PC-3 (cell line): ENCODE data around the gene CNOT11. TPM values are rescaled to one million over a fixed set of nuclear protein-coding genes. Genes with fewer than 3 reads are reported as not detected.

ENCODE experiments used
- ATAC-seq: fragments of 200-7000 bp; cut with Tn5 transposase; 2 replicates; pipeline ENCODE4 v1.9.1; 2020; ENCODE audit warnings: mild to moderate bottlenecking, moderate library complexity
- BruUV-seq: library from RNA; stranded (reverse); fragments of 400-500 nt; replicated peaks from 2 replicates; lab custom pipeline; 2021; lab: Mats Ljungman, UMichigan
- CTCF ChIA-PET: fragments of 300-600 bp; sonication (Branson Sonifier 250); formaldehyde crosslinking; loops from one replicate; lab custom pipeline; 2022; ENCODE audit warnings: antibody characterized with exemption; lab: Charles Lee
- POLR2A ChIA-PET: fragments of 300-600 bp; sonication (Branson Sonifier 250); formaldehyde crosslinking; loops from one replicate; lab custom pipeline; 2022; ENCODE audit warnings: antibody characterized with exemption; ENCODE audit not compliant: unreplicated experiment; lab: Charles Lee
- DNase-seq: peaks from one replicate; pipeline ENCODE4 v3.0.0-alpha.2; 2015
- H2AFZ ChIP-seq: fragments of 300-600 bp; sonication (generic); 2 replicates; pipeline ENCODE4 v1.6.0; 2016; ENCODE audit warnings: antibody characterized with exemption, low read length
- H3F3A ChIP-seq: fragments of 300-600 bp; sonication (generic); one replicate; pipeline ENCODE4 v1.6.0; 2017; ENCODE audit warnings: antibody characterized with exemption, low read length, control low read depth, mild to moderate bottlenecking; ENCODE audit not compliant: unreplicated experiment
- H3K27ac ChIP-seq: fragments of 300-600 bp; sonication (generic); 2 replicates; pipeline ENCODE4 v1.5.1; 2016; ENCODE audit warnings: mild to moderate bottlenecking, low read length
- H3K27me3 ChIP-seq: fragments of 300-600 bp; sonication (generic); 2 replicates; pipeline ENCODE4 v1.6.1; 2016; ENCODE audit warnings: low read length, mixed read lengths
- H3K36me3 ChIP-seq: fragments of 300-600 bp; sonication (generic); 2 replicates; pipeline ENCODE4 v1.6.1; 2016; ENCODE audit warnings: low read depth, mixed run types, low read length, mixed read lengths
- H3K4me1 ChIP-seq: fragments of 300-600 bp; sonication (generic); 2 replicates; pipeline ENCODE4 v1.5.1; 2016; ENCODE audit warnings: low read length; ENCODE audit not compliant: insufficient read depth
- H3K4me2 ChIP-seq: fragments of 300-600 bp; sonication (generic); 2 replicates; pipeline ENCODE4 v1.6.0; 2016; ENCODE audit warnings: low read length
- H3K4me3 ChIP-seq: fragments of 300-600 bp; sonication (generic); 2 replicates; pipeline ENCODE4 v1.5.1; 2016; ENCODE audit warnings: mild to moderate bottlenecking, low read length, mixed read lengths
- H3K79me2 ChIP-seq: fragments of 300-600 bp; sonication (generic); 2 replicates; pipeline ENCODE4 v1.6.1; 2017; ENCODE audit warnings: low read length, mixed read lengths
- H3K9ac ChIP-seq: fragments of 300-600 bp; sonication (generic); 2 replicates; pipeline ENCODE4 v1.6.0; 2016; ENCODE audit warnings: mild to moderate bottlenecking, low read length
- H3K9me2 ChIP-seq: fragments of 300-600 bp; sonication (generic); replicated peaks from 2 replicates; pipeline ENCODE4 v1.6.1; 2016; ENCODE audit warnings: mixed run types, low read length, mixed read lengths
- H3K9me3 ChIP-seq: fragments of 300-600 bp; sonication (generic); 2 replicates; pipeline ENCODE4 v1.6.1; 2016; ENCODE audit warnings: low read length, mixed read lengths
- H4K20me1 ChIP-seq: fragments of 300-600 bp; sonication (generic); 2 replicates; pipeline ENCODE4 v1.6.1; 2016; ENCODE audit warnings: low read length, mixed read lengths
- EZH2 ChIP-seq: fragments of 300-600 bp; sonication (generic); IDR thresholded peaks from one replicate; pipeline ENCODE4 v1.6.1; 2017; ENCODE audit warnings: antibody characterized with exemption, mild to moderate bottlenecking, low read length; ENCODE audit not compliant: unreplicated experiment
- EZH2phosphoT487 ChIP-seq: fragments of 300-600 bp; sonication (generic); IDR thresholded peaks from 2 replicates; pipeline ENCODE4 v1.6.1; 2018; ENCODE audit warnings: mild to moderate bottlenecking, antibody characterized with exemption, low read length, borderline replicate concordance
- intact Hi-C: fragments of 100-400 bp; cut with micrococcal nuclease; formaldehyde crosslinking; loops from 2 replicates; pipeline ENCODE4 v1.9.0; 2023
- total RNA-seq: library from RNA; depleted of rRNA; stranded (reverse); fragments of >200 nt; gene quantifications from 2 replicates; pipeline ENCODE4 v1.2.3, GENCODE V29; 2014
- TF ChIP-seq, protein P1 (sequence below): fragments of 300-600 bp; sonication (generic); conservative IDR thresholded peaks from 2 replicates; pipeline ENCODE4 v1.5.1; 2017; ENCODE audit warnings: antibody characterized with exemption, low read depth, mild to moderate bottlenecking, low read length

Gene CNOT11
- total RNA-seq, 1 experiment from 2014 or later = 48.5 TPM

DNA sequence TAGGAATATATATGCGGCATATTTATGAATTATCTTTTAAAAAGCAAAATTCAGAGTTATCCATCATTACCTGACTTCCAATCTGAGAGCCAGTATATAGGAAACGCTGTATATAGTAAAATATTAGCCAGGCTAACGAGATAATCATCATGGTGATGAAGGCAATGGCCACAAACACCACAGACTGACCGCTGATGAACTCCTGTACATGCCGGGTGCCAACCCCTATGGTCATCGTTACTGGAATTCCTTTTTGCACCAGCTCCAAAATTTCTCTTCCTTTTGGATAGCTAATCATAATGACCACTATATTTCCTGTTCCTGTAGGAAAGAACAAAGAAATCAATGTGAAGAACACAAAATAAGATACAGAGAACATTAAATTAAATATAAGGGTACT is 42.2 kb downstream of the CNOT11 start:
- ATAC-seq (no peak), DNase-seq (no peak)
- Histone ChIP-seq H3K9me2 (no peaks in the 10 kb centered on the region), H3K9ac (no peak overlapping the region), H3F3A (no peaks in the 10 kb centered on the region), H4K20me1 (peaks cover 27% of the 10 kb centered on the region; the same call in 1 of the 2 replicates), H3K4me2 (no peak overlapping the region), H3K27me3 (no peaks in the 10 kb centered on the region), H3K27ac (no peak overlapping the region), H3K9me3 (no peaks in the 10 kb centered on the region), H3K4me3 (no peak overlapping the region), H2AFZ (no peak overlapping the region), H3K79me2 (peaks cover 76% of the 10 kb centered on the region), H3K36me3 (peaks cover 31% of the 10 kb centered on the region), H3K4me1 (no peaks in the 10 kb centered on the region; the same call in 1 of the 2 replicates)
- no TSS peak for BruUV-seq
- intact Hi-C loops = no loop called here
- POLR2A ChIA-PET = no interaction called here
- TF ChIP-seq, protein P1, sequence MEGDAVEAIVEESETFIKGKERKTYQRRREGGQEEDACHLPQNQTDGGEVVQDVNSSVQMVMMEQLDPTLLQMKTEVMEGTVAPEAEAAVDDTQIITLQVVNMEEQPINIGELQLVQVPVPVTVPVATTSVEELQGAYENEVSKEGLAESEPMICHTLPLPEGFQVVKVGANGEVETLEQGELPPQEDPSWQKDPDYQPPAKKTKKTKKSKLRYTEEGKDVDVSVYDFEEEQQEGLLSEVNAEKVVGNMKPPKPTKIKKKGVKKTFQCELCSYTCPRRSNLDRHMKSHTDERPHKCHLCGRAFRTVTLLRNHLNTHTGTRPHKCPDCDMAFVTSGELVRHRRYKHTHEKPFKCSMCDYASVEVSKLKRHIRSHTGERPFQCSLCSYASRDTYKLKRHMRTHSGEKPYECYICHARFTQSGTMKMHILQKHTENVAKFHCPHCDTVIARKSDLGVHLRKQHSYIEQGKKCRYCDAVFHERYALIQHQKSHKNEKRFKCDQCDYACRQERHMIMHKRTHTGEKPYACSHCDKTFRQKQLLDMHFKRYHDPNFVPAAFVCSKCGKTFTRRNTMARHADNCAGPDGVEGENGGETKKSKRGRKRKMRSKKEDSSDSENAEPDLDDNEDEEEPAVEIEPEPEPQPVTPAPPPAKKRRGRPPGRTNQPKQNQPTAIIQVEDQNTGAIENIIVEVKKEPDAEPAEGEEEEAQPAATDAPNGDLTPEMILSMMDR = no peak
- no peak for TF ChIP-seq EZH2phosphoT487
- TF ChIP-seq EZH2 = no peak
- CTCF ChIA-PET = no interaction called here

DNA sequence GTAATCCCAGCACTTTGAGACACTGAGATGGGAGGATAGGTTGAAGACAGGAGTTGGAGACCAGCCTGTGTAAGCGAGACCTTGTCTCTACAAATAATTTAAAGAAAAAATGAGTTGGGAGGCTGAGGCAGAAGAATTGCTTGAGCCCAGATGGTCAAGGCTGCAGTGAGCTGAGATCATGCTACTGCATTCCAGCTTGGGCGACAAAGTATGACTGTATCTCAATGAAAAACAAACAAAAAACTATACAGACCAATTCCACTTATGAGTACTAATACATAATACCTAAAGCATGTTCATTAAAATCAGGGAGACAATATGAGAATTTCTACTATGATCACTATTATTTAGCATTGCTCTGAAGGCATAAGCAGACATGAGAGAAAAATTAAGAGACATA is 43.2 kb downstream of the CNOT11 start:
- H3K36me3 ChIP-seq = peaks cover 28% of the 10 kb centered on the region
- no peak overlapping the region for H3K27ac ChIP-seq
- ATAC-seq = no peak
- no peaks in the 10 kb centered on the region for H3K9me2 ChIP-seq
- no peak overlapping the region for H3K9ac ChIP-seq
- POLR2A ChIA-PET = no interaction called here
- CTCF ChIA-PET = no interaction called here
- peaks cover 36% of the 10 kb centered on the region for H4K20me1 ChIP-seq
- no peak overlapping the region for H3K4me3 ChIP-seq
- H3K4me1 ChIP-seq = no peaks in the 10 kb centered on the region; the same call in 1 of the 2 replicates
- no peak overlapping the region for H3K4me2 ChIP-seq
- BruUV-seq = no TSS peak
- H3F3A ChIP-seq = no peaks in the 10 kb centered on the region
- no peak for DNase-seq
- H2AFZ ChIP-seq = no peak overlapping the region
- H3K9me3 ChIP-seq = no peaks in the 10 kb centered on the region
- TF ChIP-seq, protein P1 = no peak
- TF ChIP-seq EZH2phosphoT487 (no peak), EZH2 (no peak)
- H3K79me2 ChIP-seq = peaks cover 82% of the 10 kb centered on the region
- H3K27me3 ChIP-seq = no peaks in the 10 kb centered on the region
- intact Hi-C loops = no loop called here

DNA sequence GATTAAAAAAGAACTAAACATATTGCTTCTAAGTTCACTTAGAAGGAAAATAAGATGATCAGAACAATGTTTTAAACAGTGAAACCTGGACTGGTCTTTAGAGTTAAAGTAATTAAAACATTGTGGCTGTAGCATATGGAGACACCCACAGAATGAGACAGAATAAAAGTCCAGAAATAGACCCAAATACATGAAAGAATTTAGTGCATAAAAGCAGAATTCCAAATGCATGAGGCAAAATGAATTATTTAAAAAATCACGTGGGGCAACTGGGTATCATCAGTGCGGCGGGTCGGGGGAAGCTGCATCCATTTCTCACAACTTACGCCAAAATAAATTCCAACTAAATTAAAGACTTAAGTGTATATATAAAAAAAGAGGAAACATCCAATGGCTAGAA is 43.7 kb downstream of the CNOT11 start:
- CTCF ChIA-PET = no interaction called here
- no peak overlapping the region for H3K9ac ChIP-seq
- ATAC-seq (no peak), DNase-seq (no peak)
- no peaks in the 10 kb centered on the region for H3K9me3 ChIP-seq
- no peaks in the 10 kb centered on the region for H3K9me2 ChIP-seq
- peaks cover 41% of the 10 kb centered on the region for H4K20me1 ChIP-seq
- H3K79me2 ChIP-seq = peaks cover 87% of the 10 kb centered on the region
- H3K4me3 ChIP-seq = no peak overlapping the region
- H3K27me3 ChIP-seq = no peaks in the 10 kb centered on the region
- H3F3A ChIP-seq = no peaks in the 10 kb centered on the region
- intact Hi-C loops = no loop called here
- TF ChIP-seq EZH2 (no peak), EZH2phosphoT487 (no peak)
- TF ChIP-seq, protein P1 = no peak
- POLR2A ChIA-PET = interaction anchor here (0.7 kb wide), 1 partner anchor 87 kb away, joined by 4 read pairs; no protein-coding TSS in a partner anchor
- H3K27ac ChIP-seq = no peak overlapping the region
- peaks cover 28% of the 10 kb centered on the region for H3K36me3 ChIP-seq
- BruUV-seq = no TSS peak
- H3K4me2 ChIP-seq = no peak overlapping the region
- H3K4me1 ChIP-seq = no peaks in the 10 kb centered on the region; the same call in 1 of the 2 replicates
- H2AFZ ChIP-seq = no peak overlapping the region
